GM23248 (cell line): ENCODE measurements around the gene WARS2.

Source experiments
- EZH2 ChIP-seq: fragments of 200-600 bp; sonication (generic); IDR thresholded peaks from 2 replicates; pipeline ENCODE4 v1.6.1; 2018; ENCODE audit warnings: antibody characterized with exemption, mild to moderate bottlenecking; ENCODE audit not compliant: insufficient read depth, poor library complexity, severe bottlenecking
- EZH2phosphoT487 ChIP-seq: fragments of 200-600 bp; sonication (generic); IDR thresholded peaks from 2 replicates; pipeline ENCODE4 v1.6.1; 2018; ENCODE audit warnings: antibody characterized with exemption, moderate library complexity, mild to moderate bottlenecking, low read depth; ENCODE audit not compliant: insufficient read depth

DNA sequence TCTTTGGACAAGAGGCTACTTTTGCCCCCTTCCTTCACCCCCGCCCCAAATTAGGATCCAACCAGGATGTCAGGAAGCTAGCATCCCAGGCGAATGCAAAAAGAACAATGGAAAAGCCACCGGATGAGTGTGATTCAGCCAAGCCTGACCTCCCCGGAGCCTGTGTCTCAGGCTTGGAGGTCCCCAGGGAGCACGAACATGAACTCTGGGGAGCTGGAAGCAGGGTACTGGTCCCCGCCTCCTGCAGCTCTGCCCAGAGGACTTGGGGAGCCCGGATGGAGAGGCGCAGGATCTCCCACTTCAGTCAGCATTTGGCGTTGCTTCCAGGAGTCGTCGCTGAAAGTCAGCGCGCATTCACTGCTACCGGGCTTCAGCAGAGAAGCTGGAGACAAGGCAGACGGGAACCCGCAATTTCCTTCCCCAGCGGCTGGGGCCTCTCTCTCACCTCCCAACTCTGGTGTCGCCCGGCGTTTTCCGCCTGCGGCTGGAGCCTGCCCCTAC lies 150.5 kb downstream of the WARS2 start:
- TF ChIP-seq EZH2 = no peak
- TF ChIP-seq EZH2phosphoT487 = no peak
